KMS-11 (cell line): ENCODE measurements around the gene PTPRJ.

ENCODE experiments used
- H2AFZ ChIP-seq: fragments of 200-600 bp; sonication (generic); 2 replicates; pipeline ENCODE4 v1.6.1; 2016; ENCODE audit warnings: antibody characterized with exemption, mixed run types, low read depth
- H3K27ac ChIP-seq: fragments of 200-600 bp; sonication (generic); 2 replicates; pipeline ENCODE4 v1.6.1; 2016; ENCODE audit warnings: mild to moderate bottlenecking, mixed run types
- H3K27me3 ChIP-seq: fragments of 200-600 bp; sonication (generic); 2 replicates; pipeline ENCODE4 v1.6.1; 2017; ENCODE audit warnings: mild to moderate bottlenecking, low read depth, mixed run types, moderate library complexity; ENCODE audit not compliant: insufficient read depth
- H3K36me3 ChIP-seq: fragments of 200-600 bp; sonication (generic); 2 replicates; pipeline ENCODE4 v1.6.1; 2017; ENCODE audit warnings: mild to moderate bottlenecking, mixed run types; ENCODE audit not compliant: insufficient read depth
- H3K4me1 ChIP-seq: fragments of 200-600 bp; sonication (generic); 2 replicates; pipeline ENCODE4 v1.6.1; 2016; ENCODE audit warnings: mild to moderate bottlenecking, low read depth, mixed run types; ENCODE audit not compliant: poor library complexity, severe bottlenecking
- H3K4me2 ChIP-seq: fragments of 200-600 bp; sonication (generic); 2 replicates; pipeline ENCODE4 v1.7.0; 2016; ENCODE audit warnings: mild to moderate bottlenecking, mixed run types
- H3K4me3 ChIP-seq: fragments of 200-600 bp; sonication (generic); IDR thresholded peaks from 2 replicates; pipeline ENCODE4 v1.6.1; 2017; ENCODE audit warnings: low read depth, low read length, mixed read lengths; ENCODE audit not compliant: insufficient read depth
- H3K79me2 ChIP-seq: fragments of 200-600 bp; sonication (generic); 2 replicates; pipeline ENCODE4 v1.6.1; 2016; ENCODE audit warnings: low read depth, mixed run types; ENCODE audit not compliant: insufficient read depth
- H3K9ac ChIP-seq: fragments of 200-600 bp; sonication (generic); 2 replicates; pipeline ENCODE4 v1.6.1; 2016; ENCODE audit warnings: mild to moderate bottlenecking, mixed run types
- H4K20me1 ChIP-seq: fragments of 200-600 bp; sonication (generic); 2 replicates; pipeline ENCODE4 v1.6.1; 2016; ENCODE audit warnings: mild to moderate bottlenecking, mixed run types; ENCODE audit not compliant: insufficient read depth
- TF ChIP-seq, protein P1 (sequence below): fragments of 200-600 bp; sonication (generic); conservative IDR thresholded peaks from 2 replicates; pipeline ENCODE4 v1.6.1; 2017; ENCODE audit warnings: low read depth, mild to moderate bottlenecking, antibody characterized with exemption, low read length, moderate library complexity, mixed read lengths

Gene PTPRJ

DNA sequence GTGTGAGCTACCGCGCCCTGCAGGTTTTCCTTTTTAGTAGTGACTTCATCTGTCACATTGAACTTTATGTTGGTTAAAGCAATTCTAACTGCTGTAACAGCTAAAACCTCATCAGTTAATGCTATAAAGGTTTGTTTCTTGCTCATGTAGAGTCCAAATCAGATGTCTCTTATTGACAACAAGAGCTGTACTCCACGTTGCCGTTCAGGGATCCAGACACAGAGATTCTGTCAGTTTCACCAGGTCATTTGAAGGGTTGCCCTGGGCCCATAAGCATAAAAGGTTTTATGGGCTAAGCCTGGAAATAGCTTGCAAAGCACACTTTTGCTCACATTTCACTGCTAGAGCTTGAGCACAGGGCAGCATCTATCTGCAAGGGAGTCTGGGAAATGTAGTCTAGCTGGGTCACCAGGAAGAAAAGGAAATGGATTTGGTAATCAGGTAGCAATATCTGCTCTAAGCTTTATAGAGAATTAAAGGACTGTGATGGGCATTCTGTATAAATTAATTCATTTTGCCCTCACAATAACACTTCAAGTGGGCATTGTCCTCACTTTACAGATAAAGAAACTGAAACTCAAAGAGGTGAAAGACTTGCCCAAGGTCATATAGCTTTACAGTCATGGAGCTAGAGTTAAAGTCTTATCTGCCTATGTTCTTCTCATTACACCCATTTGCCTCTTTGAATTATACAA lies 25.2 kb upstream of the PTPRJ start:
- Histone ChIP-seq H4K20me1 (no peaks in the 10 kb centered on the region), H3K4me3 (no peak overlapping the region), H2AFZ (0 out of 2 replicates have a peak overlapping the region, but pooled peaks have one; percentile 24), H3K36me3 (no peaks in the 10 kb centered on the region), H3K4me1 (peaks cover 17% of the 10 kb centered on the region), H3K79me2 (no peaks in the 10 kb centered on the region), H3K27me3 (no peaks in the 10 kb centered on the region), H3K27ac (no peak overlapping the region), H3K4me2 (0 out of 2 replicates have a peak overlapping the region, but pooled peaks have one; percentile 6), H3K9ac (no peak overlapping the region)
- TF ChIP-seq, protein P1, sequence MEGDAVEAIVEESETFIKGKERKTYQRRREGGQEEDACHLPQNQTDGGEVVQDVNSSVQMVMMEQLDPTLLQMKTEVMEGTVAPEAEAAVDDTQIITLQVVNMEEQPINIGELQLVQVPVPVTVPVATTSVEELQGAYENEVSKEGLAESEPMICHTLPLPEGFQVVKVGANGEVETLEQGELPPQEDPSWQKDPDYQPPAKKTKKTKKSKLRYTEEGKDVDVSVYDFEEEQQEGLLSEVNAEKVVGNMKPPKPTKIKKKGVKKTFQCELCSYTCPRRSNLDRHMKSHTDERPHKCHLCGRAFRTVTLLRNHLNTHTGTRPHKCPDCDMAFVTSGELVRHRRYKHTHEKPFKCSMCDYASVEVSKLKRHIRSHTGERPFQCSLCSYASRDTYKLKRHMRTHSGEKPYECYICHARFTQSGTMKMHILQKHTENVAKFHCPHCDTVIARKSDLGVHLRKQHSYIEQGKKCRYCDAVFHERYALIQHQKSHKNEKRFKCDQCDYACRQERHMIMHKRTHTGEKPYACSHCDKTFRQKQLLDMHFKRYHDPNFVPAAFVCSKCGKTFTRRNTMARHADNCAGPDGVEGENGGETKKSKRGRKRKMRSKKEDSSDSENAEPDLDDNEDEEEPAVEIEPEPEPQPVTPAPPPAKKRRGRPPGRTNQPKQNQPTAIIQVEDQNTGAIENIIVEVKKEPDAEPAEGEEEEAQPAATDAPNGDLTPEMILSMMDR = no peak

DNA sequence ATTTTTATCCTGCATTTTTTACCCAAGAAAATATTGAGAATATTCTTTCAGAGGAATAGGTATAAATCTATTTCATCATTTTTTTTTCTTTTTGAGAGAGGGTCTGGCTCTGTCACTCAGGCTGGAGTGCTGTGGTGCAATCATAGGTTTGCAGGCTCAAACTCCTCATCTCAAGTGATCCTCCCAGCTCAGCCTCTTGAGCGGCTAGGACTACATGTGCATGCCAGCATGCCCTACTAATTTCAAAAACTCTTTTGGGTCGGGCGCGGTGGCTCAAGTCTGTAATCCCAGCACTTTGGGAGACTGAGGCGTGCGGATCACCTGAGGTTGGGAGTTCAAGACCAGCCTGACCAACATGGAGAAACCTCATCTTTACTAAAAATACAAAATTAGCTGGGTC lies 20.3 kb upstream of the PTPRJ start:
- Histone ChIP-seq H3K79me2 (no peaks in the 10 kb centered on the region), H4K20me1 (no peaks in the 10 kb centered on the region), H2AFZ (no peak overlapping the region), H3K4me3 (no peak overlapping the region), H3K27ac (no peak overlapping the region), H3K36me3 (no peaks in the 10 kb centered on the region), H3K27me3 (no peaks in the 10 kb centered on the region), H3K4me2 (no peak overlapping the region), H3K9ac (no peak overlapping the region), H3K4me1 (peaks cover 8% of the 10 kb centered on the region)
- TF ChIP-seq, protein P1 = no peak

DNA sequence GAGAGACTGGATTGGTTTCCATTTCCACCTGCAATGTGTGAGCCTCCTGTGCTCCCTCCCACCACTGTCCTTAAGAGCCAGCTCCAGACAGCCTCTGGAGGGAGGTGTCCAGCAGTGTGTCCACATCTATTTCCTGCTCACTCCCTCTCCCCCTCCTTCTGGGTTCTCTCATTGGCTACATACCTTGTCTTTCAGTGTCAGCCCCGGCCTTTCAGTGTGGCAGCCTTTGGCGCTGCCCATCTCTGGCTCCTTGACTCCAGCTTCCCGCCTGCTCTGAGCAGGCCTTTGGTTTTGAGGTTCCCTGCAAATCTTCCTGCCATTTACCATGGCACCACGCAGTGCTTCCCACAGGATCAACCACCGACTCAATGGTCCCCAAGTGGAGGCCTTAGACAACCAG lies 19.0 kb upstream of the PTPRJ start:
- H3K27me3 ChIP-seq = no peaks in the 10 kb centered on the region
- H3K4me1 ChIP-seq = no peaks in the 10 kb centered on the region
- H3K4me3 ChIP-seq = no peak overlapping the region
- TF ChIP-seq, protein P1 = no peak
- H3K36me3 ChIP-seq = no peaks in the 10 kb centered on the region
- H2AFZ ChIP-seq = no peak overlapping the region
- no peaks in the 10 kb centered on the region for H4K20me1 ChIP-seq
- no peak overlapping the region for H3K4me2 ChIP-seq
- H3K27ac ChIP-seq = no peak overlapping the region
- H3K79me2 ChIP-seq = no peaks in the 10 kb centered on the region
- H3K9ac ChIP-seq = no peak overlapping the region

DNA sequence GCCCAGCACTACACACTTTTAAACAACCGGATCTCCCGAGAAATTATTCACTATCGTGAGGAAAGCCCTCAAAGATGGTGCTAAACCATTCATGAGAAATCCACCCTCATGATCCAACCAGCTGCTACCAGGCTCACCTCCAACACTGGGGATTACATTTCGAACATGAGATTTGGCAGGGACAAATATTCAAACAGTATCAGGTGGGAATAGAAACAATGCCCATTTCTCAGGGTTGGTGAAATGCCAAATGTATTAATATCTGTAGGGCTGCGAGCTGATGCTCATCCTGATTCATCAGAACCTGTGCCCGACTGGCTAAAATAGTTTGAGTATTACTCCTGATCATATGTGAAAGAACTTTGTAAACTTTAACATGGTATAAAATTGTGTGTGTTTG lies 15.8 kb upstream of the PTPRJ start:
- TF ChIP-seq, protein P1 = no peak
- Histone ChIP-seq H3K27ac (no peak overlapping the region), H3K27me3 (no peaks in the 10 kb centered on the region), H4K20me1 (no peaks in the 10 kb centered on the region), H3K4me1 (no peaks in the 10 kb centered on the region), H3K4me3 (no peak overlapping the region), H3K79me2 (no peaks in the 10 kb centered on the region), H3K36me3 (no peaks in the 10 kb centered on the region), H3K4me2 (no peak overlapping the region), H3K9ac (no peak overlapping the region), H2AFZ (no peak overlapping the region)
